Loucy (cell line): ENCODE results near the gene KRTAP10-3.

ENCODE experiments used
- EZH2phosphoT487 ChIP-seq: fragments of 200-600 bp; IDR thresholded peaks from 2 replicates; pipeline ENCODE4 v1.6.1; 2018; ENCODE audit warnings: antibody characterized with exemption, mild to moderate bottlenecking, moderate library complexity, borderline replicate concordance
- TF ChIP-seq, protein P1 (sequence below): fragments of 200-600 bp; sonication (generic); conservative IDR thresholded peaks from 2 replicates; pipeline ENCODE4 v1.5.1; 2014; ENCODE audit warnings: mild to moderate bottlenecking, antibody characterized with exemption, low read length

DNA sequence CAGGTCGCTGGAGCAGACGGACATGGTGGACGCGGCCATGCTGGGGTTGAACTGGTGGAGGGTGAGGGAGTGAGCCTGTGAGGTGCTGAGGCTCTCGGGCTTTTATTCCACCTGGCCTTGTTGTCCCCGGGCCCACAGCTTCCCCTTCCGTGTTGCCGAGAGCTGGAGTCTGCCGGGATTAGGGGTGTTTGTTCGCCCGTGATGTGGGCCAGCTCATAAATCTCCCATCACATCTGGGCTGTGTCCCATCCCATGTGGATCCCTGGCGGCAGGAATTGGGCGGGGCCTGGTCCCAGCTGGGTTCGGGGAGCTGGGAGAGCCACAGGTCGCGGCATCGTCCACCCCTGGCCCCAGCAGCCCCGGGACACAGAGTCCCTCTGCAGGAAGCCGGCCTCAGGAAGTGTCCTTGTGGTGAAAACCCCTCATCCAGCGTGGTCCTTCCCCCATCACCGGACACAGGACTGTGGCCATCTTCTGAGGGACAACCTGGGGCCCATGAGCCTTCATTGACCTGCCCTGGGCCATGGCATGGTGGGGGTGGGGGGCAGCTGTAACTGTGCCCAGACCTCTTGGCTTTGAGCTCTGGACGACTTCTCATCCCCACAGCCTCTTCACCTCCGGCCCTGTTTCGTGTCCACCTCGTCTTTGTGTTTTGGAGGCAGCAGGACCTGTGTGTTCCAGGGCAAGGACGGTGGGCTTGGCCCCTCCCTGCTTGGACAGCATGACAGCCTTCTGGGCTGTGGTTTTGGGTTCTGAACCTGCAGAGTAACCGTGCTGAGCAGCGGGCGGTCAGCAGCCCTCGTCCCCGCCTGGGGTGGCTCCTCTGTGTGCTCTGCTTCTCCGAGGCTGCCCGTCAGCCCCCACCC is 34.1 kb upstream of the KRTAP10-3 start, which contains the start of gene KRTAP10-6:
- TF ChIP-seq, protein P1, sequence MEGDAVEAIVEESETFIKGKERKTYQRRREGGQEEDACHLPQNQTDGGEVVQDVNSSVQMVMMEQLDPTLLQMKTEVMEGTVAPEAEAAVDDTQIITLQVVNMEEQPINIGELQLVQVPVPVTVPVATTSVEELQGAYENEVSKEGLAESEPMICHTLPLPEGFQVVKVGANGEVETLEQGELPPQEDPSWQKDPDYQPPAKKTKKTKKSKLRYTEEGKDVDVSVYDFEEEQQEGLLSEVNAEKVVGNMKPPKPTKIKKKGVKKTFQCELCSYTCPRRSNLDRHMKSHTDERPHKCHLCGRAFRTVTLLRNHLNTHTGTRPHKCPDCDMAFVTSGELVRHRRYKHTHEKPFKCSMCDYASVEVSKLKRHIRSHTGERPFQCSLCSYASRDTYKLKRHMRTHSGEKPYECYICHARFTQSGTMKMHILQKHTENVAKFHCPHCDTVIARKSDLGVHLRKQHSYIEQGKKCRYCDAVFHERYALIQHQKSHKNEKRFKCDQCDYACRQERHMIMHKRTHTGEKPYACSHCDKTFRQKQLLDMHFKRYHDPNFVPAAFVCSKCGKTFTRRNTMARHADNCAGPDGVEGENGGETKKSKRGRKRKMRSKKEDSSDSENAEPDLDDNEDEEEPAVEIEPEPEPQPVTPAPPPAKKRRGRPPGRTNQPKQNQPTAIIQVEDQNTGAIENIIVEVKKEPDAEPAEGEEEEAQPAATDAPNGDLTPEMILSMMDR: no peak
- TF ChIP-seq EZH2phosphoT487: no peak
